A549 treated with ZK216348 at 1 μM for 4 hours (cell line): ENCODE measurements around the gene SMC6. TPM values are rescaled to one million over a fixed set of nuclear protein-coding genes. Genes with fewer than 3 reads are reported as not detected.

Source experiments
- total RNA-seq: library from RNA; stranded (reverse); fragments of 200-300 nt; extraction: Qiagen RNA extraction; gene quantifications from 5 replicates; pipeline ENCODE4 v1.2.3, GENCODE V29; 2022; ENCODE audit warnings: low read depth

The SMC6 gene, protein sequence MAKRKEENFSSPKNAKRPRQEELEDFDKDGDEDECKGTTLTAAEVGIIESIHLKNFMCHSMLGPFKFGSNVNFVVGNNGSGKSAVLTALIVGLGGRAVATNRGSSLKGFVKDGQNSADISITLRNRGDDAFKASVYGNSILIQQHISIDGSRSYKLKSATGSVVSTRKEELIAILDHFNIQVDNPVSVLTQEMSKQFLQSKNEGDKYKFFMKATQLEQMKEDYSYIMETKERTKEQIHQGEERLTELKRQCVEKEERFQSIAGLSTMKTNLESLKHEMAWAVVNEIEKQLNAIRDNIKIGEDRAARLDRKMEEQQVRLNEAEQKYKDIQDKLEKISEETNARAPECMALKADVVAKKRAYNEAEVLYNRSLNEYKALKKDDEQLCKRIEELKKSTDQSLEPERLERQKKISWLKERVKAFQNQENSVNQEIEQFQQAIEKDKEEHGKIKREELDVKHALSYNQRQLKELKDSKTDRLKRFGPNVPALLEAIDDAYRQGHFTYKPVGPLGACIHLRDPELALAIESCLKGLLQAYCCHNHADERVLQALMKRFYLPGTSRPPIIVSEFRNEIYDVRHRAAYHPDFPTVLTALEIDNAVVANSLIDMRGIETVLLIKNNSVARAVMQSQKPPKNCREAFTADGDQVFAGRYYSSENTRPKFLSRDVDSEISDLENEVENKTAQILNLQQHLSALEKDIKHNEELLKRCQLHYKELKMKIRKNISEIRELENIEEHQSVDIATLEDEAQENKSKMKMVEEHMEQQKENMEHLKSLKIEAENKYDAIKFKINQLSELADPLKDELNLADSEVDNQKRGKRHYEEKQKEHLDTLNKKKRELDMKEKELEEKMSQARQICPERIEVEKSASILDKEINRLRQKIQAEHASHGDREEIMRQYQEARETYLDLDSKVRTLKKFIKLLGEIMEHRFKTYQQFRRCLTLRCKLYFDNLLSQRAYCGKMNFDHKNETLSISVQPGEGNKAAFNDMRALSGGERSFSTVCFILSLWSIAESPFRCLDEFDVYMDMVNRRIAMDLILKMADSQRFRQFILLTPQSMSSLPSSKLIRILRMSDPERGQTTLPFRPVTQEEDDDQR
- 21.6 to 38.5 TPM (median 31.3 TPM) in 5 replicates for total RNA-seq

DNA sequence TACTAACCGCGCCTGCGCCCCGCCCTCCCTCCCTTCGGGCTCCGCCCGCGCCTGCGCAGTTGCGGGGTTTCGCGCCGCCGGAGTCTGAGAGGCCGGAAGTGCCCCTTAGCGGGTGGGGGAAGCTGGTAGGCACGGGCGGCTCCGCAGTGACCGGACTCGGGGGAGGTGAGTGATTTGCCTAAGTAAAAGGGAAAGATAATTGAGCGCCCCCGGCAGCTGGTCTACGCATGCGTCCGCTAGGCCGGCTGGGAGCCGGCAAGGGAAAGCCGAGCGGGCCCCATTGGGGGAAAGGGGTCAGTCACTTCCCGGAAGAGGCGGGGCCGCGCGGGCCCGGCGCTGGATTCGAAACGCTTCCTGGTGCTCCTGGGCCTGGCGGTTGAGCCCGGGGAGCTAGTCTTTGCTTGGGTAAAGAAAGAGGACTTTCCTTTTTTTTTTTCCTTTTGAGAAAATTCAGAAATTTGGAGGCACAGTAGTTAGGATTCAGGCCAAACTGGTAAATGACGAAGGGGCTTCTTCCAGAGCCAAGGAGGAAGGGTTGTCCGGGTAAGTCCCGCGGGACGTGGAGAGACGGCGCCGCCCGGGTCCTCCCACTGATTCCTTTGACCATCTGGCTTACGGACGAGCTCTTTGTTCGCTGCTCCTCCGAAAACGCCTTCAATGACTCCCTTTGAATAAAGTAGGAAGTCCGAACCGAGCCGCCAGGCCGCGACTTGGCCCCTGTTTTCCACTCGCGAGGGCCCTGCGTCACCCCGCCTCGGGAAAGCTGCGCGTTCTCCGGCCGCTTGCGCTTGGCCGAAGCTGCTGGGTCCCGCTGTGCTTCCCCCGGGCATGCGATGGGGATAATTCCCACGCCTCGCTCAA is at the start of gene SMC6, which contains the start of gene GEN1:
TSS of gene SMC6 (minus strand) at position 8 of the 861 bp plus-strand sequence. CDS start 7,864 bp downstream, outside the sequence.
TSS of gene GEN1 (plus strand) at position 336 of the 861 bp plus-strand sequence. CDS start 5,806 bp downstream, outside the sequence.

Other genes starting within 250 kb of the SMC6 start
- not detected in 5 replicates for gene RAD51AP2, start 235.4 kb downstream of the SMC6 start, total RNA-seq
- not detected in 5 replicates for gene VSNL1, start 213.1 kb downstream of the SMC6 start, total RNA-seq
- 7.4 to 14.6 TPM (median 13.4 TPM) in 5 replicates for gene GEN1, start 328 bp upstream of the SMC6 start, total RNA-seq
- gene MSGN1, start 62.6 kb upstream of the SMC6 start, total RNA-seq: not detected in 5 replicates
- gene KCNS3, start 124.9 kb upstream of the SMC6 start, total RNA-seq: 0.93 to 2.0 TPM (median 1.1 TPM) in 5 replicates